ENCODE data around the gene ICE2.

GRCh38 chr15:60428935-60429334 is 50.0 kb downstream of the ICE2 start:
- TF ChIP-seq CTCF (IDR thresholded peaks at IDR 0.05) = no peak
- no peak for TF ChIP-seq POLR2A (IDR thresholded peaks at IDR 0.05)

Data from uterus (tissue), 2 donors.